Measurements from ENCODE around the gene STK32B.

GRCh38 chr4:5213087-5213595 is 161.9 kb downstream of the STK32B start:
- TF ChIP-seq NFIC (IDR thresholded peaks at IDR 0.05; ENCODE audit: borderline replicate concordance): no peak
- no peak for TF ChIP-seq SIN3A (IDR thresholded peaks at IDR 0.05; ENCODE audit: borderline replicate concordance, low read depth, low read length)

Measured in SK-N-SH (cell line).